GM21529 (cell line): ENCODE data around the gene PPARD.

Experiments used
- ATAC-seq: cut with Tn5 transposase; IDR thresholded peaks from one replicate; pipeline ENCODE4 v1.9.1; 2021; ENCODE audit not compliant: unreplicated experiment

The PPARD gene

DNA sequence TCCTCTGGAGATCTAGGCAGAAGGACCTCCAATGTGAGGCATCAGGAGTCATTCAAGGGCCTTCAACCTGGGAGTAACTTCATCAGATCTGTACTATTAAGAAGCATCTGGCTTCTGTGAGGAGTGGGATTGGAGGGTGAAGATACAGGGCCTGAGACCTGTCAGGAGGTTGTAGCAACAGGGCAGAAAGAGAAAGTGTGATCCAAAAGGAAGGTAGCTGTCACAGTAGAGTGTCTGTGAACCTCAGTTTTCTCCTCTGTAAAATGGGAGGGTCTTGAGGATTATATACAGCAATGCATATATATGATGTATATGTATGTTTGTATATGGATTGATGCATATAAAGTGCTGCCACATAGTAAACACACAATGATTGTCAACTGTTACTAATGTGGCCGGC, 123.3 kb downstream of the PPARD start:
- ATAC-seq = no peak

DNA sequence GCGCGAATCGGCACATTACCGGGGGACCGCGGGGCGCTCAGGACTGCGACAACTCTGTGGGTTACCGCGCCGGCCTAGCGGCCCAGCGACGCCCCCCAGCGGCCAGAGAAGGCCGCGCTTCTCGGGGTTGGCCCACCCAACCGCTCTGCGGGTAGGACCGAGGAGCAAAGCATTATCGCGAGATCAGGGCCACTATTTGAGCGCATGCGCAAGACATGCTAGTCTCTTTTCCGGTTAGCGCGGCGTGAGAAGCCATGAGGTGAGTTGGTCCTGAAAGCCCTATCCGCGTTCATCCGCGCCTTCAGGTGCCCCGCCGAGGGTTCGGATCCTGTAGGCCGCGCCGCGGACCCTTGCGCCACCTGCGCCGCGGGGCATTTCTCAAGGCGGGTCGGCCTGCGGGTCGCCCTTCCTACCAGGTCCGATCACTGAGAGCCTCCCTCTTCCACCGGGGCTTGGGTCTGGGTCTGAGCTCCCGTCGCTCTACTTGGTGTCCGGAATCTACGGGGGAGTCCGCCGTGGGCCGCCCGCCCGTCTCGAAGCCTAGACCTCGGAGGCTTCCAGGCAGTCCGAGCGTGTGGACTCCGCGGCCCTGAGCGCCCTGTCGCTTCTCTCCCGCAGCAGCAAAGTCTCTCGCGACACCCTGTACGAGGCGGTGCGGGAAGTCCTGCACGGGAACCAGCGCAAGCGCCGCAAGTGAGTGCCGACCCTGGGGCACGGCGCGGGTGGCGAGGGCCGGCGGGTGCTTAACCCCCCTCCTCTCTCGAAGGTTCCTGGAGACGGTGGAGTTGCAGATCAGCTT, 126.0 kb downstream of the PPARD start, which contains the start of gene RPL10A:
Gene RPL10A, plus strand, starts transcription at position 221 of the 799 bp plus-strand sequence. Its CDS starts 34 bp downstream, at position 255.
- peak; percentile 68 for ATAC-seq

DNA sequence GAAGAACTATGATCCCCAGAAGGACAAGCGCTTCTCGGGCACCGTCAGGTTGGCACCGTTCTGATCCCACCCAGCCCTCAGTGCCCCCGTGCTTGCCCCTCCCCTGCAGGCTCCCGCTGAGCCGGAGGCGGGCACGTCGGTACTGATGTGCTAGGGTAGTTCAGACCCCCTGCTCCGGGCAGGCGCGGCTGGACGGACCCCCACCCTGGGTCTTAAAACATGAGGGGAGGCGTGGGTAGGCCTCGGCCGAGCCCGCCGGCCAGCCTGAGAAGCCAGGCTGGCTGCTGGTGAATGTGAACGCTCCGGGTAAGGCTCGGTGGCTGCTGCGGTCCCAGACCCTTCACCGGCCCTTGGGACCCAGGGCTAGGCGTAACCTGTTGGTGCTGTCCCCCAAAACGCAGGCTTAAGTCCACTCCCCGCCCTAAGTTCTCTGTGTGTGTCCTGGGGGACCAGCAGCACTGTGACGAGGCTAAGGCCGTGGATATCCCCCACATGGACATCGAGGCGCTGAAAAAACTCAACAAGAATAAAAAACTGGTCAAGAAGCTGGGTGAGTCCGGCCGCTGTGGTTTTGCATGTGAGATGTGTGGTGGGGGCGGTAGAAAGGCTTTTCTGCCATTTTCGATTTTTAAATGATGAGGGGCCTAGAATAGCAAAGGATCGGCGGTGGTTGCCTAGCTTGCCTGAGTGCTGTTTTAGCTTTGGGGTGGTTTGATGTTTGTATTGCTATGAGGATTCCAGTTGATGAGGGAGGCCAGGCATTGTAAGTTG, 126.8 kb downstream of the PPARD start:
- ATAC-seq = no peak

DNA sequence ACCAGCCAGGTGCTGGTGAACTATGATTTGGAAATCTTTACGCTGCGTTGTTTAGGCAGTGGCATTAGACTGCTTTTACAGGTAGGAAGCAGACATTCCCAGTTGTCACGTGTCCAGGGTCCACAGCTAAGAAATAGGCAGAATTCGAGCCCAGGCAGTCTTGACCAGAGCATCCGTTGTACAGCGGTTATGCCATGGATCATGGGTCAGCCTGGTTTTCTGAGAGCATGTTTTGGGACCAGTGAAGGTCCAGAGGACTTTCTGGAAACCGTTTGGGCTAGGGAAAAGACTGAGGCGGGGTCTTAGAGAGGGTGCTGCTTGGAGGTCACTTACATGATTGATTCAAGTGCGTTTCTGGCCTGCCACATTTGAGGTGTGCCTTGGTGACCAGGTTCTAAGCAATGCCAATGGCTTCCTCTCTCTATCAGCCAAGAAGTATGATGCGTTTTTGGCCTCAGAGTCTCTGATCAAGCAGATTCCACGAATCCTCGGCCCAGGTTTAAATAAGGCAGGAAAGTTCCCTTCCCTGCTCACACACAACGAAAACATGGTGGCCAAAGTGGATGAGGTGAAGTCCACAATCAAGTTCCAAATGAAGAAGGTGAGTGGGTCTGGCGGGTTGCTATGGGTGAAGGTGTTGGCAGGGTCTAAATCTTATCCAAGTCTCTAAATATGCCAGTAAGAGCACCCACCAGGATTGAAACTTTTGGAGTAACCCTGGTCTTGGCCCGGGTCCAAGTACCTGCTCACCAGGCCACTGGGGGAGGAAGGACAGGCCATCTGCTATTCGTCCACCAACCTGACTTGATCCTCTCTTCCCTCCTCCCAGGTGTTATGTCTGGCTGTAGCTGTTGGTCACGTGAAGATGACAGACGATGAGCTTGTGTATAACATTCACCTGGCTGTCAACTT, 127.6 kb downstream of the PPARD start:
- ATAC-seq = no peak

DNA sequence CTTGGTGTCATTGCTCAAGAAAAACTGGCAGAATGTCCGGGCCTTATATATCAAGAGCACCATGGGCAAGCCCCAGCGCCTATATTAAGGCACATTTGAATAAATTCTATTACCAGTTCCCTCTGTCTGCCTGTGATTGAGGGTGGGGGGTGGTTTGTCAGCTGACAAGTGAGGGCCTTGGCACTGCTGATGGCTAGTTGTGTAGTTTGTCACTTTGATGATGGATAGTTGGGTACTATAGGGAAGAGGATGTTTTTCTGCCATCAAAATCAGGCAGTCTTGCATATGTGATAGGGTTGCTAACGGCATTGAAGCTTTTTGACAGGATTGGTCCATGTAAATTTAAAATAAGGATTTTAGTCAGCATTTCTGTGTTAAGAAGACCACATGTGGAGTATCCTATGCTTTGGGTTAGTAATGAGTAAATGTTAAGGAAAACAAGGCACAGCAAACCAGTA, 128.3 kb downstream of the PPARD start:
- ATAC-seq = no peak

DNA sequence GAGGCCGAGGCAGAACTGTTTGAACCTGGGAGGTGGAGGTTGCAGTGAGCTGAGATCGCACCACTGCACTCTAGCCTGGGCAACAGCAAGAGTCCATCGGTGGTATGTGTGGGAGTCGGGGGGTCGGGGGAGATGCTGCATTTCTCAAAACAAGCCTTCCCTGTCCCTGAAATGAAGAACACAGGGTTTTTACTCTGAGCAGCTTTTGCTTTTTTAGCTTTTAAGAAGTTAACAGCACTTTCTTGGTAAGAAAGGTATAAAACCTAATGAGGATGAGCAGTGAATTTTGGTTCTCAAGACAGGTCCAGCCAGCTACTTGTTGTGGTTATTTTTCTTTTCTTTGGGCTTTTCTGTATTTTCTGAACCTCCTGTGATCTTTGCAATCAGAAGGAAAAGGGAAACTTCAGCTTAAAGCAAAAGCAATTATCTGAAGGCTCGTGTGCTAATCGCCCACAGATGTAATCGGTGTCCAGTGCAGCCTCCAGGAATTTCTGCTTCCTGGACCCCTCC, 129.5 kb downstream of the PPARD start:
- no peak for ATAC-seq

DNA sequence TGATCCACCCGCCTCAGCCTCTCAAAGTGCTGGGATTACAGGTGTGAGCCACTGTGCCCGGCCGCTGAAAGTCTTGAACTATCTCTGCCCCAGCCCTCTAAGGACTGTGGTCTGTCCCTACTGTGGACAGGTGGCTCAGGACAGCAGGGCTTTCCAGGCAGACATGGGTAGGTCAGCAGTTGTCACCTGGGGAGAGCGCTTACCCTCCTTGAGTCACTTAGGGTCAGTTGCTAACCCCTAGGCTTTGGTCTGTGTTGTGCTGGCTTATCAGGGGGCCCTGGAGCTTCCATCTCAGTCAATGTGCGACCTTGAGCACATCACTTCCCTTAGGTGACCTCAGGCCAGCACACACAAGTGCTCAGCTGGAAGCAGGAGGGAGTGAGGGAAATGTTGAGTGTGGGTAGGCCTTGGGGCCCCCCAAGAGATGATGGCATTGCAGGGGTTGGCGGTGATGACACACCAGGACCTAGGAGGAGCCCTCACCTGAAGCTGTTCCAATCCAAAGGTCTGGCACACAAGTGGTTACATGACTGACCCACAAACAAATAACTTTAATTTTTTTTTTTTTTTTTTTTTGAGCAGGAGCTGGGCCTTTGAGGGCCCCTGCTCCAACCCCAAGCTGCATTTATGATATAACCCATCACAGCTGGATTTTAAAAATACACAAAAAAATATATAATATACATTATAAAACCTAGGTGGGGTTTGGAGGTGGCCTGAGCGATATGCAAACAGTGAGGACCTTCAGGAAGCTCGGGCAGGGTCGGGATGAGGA, 130.9 kb downstream of the PPARD start:
- ATAC-seq = no peak

DNA sequence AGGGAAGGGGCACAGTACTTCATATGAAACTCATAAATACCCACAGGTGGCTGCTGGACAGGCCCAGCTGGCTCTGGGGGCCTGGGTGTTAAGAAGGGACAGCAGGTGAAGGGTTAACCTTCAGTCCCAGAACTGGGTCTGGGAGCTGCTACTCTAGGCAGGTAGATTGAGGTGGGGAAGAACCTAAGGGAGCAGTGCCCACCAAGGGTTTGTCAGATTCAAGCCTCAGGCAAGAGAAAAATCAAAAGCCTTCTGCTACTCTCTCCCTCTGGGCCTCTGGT, 131.4 kb downstream of the PPARD start:
- no peak for ATAC-seq

DNA sequence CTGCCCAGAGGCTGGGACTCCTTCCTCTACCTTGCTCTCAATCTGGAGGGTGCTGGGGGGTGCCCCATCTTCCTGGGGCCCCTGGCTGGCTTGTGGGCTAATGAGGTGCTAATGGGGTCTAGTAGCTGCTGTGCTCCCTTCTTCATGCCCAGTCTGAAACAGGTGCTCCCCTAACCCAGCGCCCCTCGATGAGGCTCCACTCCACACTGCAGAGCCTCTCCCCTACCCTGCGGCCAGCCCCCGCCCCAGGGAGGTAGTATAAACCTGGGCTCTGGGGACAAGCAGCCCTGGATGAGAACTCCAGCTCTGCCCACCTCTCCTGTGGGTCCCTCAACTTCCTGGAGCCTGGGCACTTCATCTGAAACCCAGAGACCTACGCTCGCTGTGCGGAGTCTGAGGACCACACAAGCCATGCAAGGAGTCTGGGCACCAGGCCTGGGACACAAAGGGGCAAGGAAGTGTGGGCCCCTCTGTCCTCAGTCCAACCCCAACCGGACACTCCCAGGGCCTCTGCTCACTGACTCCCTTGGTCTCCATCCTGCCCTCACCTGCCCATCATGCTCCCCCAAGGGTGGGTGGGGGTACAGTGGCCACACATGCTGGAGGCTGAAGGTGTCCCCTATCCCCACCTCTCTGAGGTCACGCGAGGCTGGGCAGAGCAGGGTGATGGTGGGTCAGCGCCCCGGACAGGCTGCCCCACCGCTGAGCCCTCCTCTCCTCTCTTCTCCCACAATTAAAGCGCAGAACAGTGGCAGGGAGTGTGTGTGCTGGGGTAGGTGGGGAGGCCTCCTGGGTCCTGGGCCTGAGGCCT, 132.0 kb downstream of the PPARD start:
- ATAC-seq = no peak

DNA sequence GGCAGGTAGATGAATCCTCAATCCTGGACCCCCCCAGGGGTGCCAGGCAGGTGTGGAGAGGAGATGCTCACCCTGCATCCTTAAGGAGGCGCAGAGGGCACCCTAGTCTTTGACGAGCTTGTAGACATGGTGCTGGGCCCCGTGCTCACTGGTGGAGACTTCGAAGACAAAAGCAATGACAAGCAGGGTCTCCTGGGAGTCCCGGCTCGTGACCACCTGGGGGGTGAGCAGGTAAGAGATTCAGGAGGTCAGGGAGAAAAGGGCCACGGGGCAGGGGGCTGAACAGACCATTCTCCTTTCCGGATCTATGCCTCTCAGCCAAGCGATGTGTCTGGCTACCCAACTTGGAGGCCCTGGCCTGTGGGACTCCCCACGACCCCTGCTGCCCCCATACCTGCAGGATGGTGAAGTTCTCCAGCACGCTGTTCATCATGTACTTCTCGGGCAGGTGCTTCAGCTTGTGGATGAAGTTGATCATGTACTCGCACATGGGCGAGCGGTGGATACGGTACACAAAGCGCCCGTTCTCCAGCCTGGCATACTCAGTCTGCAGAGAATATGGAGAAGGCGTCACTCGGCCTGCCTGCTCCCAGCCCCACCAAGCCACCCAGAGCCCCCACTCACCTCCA, 132.7 kb downstream of the PPARD start:
- ATAC-seq = no peak

DNA sequence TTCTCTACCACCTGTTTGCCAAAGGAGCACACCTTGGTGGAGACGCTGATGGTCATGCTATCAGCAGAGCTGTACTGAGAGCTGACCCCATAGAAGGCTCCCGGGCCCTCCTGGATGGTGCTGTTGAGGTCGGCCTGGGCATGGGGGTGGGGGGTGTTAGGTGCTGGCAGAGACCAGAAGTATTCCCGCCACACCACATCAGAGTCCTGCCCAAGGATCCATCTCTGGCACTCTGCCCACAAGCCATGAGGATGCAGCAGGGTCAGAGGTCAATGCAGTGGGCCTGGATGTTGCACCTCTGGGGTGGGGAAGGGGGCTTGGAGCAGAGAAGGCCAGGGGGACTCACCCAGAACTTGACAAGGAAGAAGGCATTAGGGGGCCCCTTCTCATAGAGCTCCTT, 133.2 kb downstream of the PPARD start:
- ATAC-seq = no peak

DNA sequence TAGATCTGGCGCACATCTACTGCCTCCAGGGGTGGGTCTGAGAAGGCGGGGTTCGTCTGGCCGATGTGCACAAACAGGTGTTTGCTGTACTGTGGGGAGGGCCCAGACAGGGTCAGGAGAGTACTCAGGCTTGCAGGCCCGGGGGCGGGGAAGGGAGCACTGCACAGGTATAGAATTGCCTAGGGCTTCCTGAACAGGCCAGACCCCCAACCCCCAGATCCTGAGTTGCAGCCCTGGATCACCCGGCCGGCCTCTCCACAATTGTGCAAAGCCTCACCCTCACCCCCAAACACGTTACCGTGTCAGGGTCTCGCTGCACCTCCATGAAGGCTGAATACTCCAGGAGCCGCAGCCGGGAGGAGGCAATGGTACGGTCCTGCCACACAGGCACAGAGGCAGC, 133.6 kb downstream of the PPARD start:
- no peak for ATAC-seq

DNA sequence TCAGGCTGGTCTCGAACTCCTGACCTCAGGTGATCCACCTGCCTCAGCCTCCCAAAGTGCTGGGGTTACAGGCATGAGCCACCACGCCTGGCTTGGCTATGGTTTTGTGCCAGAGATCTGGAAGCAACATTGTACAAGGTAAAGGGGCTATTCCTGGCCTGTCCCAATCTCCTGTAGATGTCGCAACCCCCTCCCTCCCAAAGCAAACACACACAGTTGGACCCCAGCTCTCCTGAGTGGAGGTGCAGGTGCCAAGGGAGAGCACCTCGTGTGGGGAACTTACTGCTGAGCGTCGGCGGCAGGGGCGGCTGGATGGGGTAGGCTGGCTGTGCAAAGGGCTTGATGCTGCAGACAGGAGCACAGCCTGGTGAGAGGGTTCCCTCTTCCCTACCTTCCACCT, 134.7 kb downstream of the PPARD start:
- no peak for ATAC-seq
